H1 (cell line): Measurements from ENCODE around the gene TEX30.

Experiments used
- BACH1 ChIP-seq: IDR thresholded peaks from 2 replicates; pipeline ENCODE4 v1.6.1; 2012; ENCODE audit warnings: low read length, improper control_type of control experiment
- BCL11A ChIP-seq, 2 experiments: IDR thresholded peaks; one replicate each; pipeline ENCODE4 v1.6.1; 2011; ENCODE audit warnings: low read depth in 2 of 2, low read length in 2 of 2, mild to moderate bottlenecking in 2 of 2
- CEBPB ChIP-seq: IDR thresholded peaks from 2 replicates; pipeline ENCODE4 v1.6.1; 2012; ENCODE audit warnings: low read depth, low read length
- JUND ChIP-seq: IDR thresholded peaks from 2 replicates; pipeline ENCODE4 v1.6.1; 2011; ENCODE audit warnings: mild to moderate bottlenecking, improper control_type of control experiment, low read length
- MAFK ChIP-seq: IDR thresholded peaks from 2 replicates; pipeline ENCODE4 v1.6.1; 2012; ENCODE audit warnings: low read depth, mild to moderate bottlenecking, improper control_type of control experiment, low read length
- NRF1 ChIP-seq: IDR thresholded peaks from 2 replicates; pipeline ENCODE4 v1.6.1; 2011; ENCODE audit warnings: mild to moderate bottlenecking, low read depth, low read length, improper control_type of control experiment
- POLR2A ChIP-seq, 2 experiments: IDR thresholded peaks; 1 replicate in 1 of 2; 2 replicates in 1 of 2; pipeline ENCODE4 v1.6.1; 2011; ENCODE audit warnings: low read depth in 2 of 2, low read length in 2 of 2, mild to moderate bottlenecking in 2 of 2; ENCODE audit errors: control extremely low read depth in 1 of 2
- RAD21 ChIP-seq, 2 experiments: IDR thresholded peaks in 1 of 2; conservative IDR thresholded peaks in 1 of 2; 2 replicates each; pipeline ENCODE4 v1.6.1; 2011; ENCODE audit warnings: low read depth in 2 of 2, low read length in 2 of 2, improper control_type of control experiment in 1 of 2, inconsistent platforms in 1 of 2, mild to moderate bottlenecking in 1 of 2, moderate library complexity in 1 of 2
- RNF2 ChIP-seq: fragments of 200-900, 300-1000 bp; sonication (generic); IDR thresholded peaks from 2 replicates; pipeline ENCODE4 v1.7.1; 2016; ENCODE audit warnings: borderline replicate concordance, low read depth, mild to moderate bottlenecking, antibody characterized with exemption, low read length; ENCODE audit not compliant: poor library complexity, severe bottlenecking; ENCODE audit errors: missing control alignments
- SIN3A ChIP-seq, 2 experiments: IDR thresholded peaks in 1 of 2; conservative IDR thresholded peaks in 1 of 2; 2 replicates each; pipeline ENCODE4 v1.6.1; 2011 to 2012; ENCODE audit warnings: low read length in 2 of 2, improper control_type of control experiment in 1 of 2, low read depth in 1 of 2, mild to moderate bottlenecking in 1 of 2
- TF ChIP-seq, protein P1 (sequence below), 3 experiments: IDR thresholded peaks; 1 replicate in 2 of 3; 2 replicates in 1 of 3; pipeline versions ENCODE4 v1.5.1 to v1.6.1; 2011; ENCODE audit warnings: low read length in 3 of 3, mild to moderate bottlenecking in 3 of 3, inconsistent platforms in 2 of 3, low read depth in 1 of 3, moderate library complexity in 1 of 3; ENCODE audit not compliant: insufficient read depth in 1 of 3; ENCODE audit errors: control extremely low read depth in 1 of 3
- TF ChIP-seq, protein P2 (sequence below): IDR thresholded peaks from 2 replicates; pipeline ENCODE4 v1.6.1; 2012; ENCODE audit warnings: low read length, inconsistent platforms

DNA sequence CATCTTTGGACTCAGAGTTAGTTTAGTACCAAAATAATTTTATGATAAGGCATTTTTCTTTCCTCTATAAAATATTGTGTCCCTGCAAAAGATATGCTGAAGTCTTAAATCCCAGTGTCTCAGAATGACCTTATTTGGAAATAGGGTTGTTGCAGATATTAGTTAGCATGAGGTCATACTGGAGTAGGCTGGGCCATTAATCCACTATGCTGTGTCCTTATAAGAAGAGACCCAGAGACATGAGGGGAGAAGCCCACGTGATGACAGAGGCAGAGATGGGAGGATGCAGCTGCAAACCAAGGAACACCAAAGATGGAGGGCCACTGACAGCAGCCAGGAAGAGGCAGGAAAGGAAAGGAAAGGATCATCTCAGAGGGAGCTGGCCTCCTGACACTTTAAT is 18.8 kb upstream of the TEX30 start:
- TF ChIP-seq NRF1 (no peak), RNF2 (no peak), CEBPB (no peak), JUND (no peak), POLR2A (IDR thresholded peaks at IDR 0.05; ENCODE audit: control extremely low read depth in 1 of 2, low read depth in 2 of 2, low read length in 2 of 2) (no peak), RAD21 (IDR thresholded peaks at IDR 0.05 in 1 of 2, conservative IDR thresholded peaks at IDR 0.05 in 1 of 2; ENCODE audit: low read depth in 2 of 2, low read length in 2 of 2) (no peak), SIN3A (conservative IDR thresholded peaks at IDR 0.05 in 1 of 2, IDR thresholded peaks at IDR 0.05 in 1 of 2; ENCODE audit: low read depth in 1 of 2, low read length in 2 of 2) (no peak), MAFK (no peak), BCL11A (IDR thresholded peaks at IDR 0.05; ENCODE audit: low read depth in 2 of 2, low read length in 2 of 2) (no peak), BACH1 (no peak)
- TF ChIP-seq, protein P1, sequence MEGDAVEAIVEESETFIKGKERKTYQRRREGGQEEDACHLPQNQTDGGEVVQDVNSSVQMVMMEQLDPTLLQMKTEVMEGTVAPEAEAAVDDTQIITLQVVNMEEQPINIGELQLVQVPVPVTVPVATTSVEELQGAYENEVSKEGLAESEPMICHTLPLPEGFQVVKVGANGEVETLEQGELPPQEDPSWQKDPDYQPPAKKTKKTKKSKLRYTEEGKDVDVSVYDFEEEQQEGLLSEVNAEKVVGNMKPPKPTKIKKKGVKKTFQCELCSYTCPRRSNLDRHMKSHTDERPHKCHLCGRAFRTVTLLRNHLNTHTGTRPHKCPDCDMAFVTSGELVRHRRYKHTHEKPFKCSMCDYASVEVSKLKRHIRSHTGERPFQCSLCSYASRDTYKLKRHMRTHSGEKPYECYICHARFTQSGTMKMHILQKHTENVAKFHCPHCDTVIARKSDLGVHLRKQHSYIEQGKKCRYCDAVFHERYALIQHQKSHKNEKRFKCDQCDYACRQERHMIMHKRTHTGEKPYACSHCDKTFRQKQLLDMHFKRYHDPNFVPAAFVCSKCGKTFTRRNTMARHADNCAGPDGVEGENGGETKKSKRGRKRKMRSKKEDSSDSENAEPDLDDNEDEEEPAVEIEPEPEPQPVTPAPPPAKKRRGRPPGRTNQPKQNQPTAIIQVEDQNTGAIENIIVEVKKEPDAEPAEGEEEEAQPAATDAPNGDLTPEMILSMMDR (IDR thresholded peaks at IDR 0.05; ENCODE audit: control extremely low read depth in 1 of 3, insufficient read depth in 1 of 3, low read depth in 1 of 3, low read length in 3 of 3): no peak
- TF ChIP-seq, protein P2, sequence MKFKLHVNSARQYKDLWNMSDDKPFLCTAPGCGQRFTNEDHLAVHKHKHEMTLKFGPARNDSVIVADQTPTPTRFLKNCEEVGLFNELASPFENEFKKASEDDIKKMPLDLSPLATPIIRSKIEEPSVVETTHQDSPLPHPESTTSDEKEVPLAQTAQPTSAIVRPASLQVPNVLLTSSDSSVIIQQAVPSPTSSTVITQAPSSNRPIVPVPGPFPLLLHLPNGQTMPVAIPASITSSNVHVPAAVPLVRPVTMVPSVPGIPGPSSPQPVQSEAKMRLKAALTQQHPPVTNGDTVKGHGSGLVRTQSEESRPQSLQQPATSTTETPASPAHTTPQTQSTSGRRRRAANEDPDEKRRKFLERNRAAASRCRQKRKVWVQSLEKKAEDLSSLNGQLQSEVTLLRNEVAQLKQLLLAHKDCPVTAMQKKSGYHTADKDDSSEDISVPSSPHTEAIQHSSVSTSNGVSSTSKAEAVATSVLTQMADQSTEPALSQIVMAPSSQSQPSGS: no peak
